Coronary artery (tissue), 2 donors: ENCODE data around the gene ACVRL1.
"Not testable (repeated sequence)": the region's sequence is repeated elsewhere in the genome, so short reads cannot be mapped to it uniquely, and the experiment has no call there.

Experiments used
- DNase-seq: peaks from one replicate; pipeline ENCODE4 v3.0.0-alpha.2; 2017; ENCODE audit warnings: low spot score
- H3K27ac ChIP-seq, 2 donors: fragments of 200-600 bp; sonication (generic); one replicate each; pipeline ENCODE4 v1.5.1; 2016 to 2019
- H3K4me3 ChIP-seq: fragments of 200-600 bp; sonication (generic); 2 replicates; pipeline ENCODE4 v1.5.1; 2016; ENCODE audit warnings: mild to moderate bottlenecking, moderate library complexity
- TF ChIP-seq, protein P1 (sequence below): fragments of 200-600 bp; sonication (generic); IDR thresholded peaks from one replicate; pipeline ENCODE4 v1.5.1; 2019; ENCODE audit warnings: antibody characterized with exemption

ACVRL1 gene

DNA sequence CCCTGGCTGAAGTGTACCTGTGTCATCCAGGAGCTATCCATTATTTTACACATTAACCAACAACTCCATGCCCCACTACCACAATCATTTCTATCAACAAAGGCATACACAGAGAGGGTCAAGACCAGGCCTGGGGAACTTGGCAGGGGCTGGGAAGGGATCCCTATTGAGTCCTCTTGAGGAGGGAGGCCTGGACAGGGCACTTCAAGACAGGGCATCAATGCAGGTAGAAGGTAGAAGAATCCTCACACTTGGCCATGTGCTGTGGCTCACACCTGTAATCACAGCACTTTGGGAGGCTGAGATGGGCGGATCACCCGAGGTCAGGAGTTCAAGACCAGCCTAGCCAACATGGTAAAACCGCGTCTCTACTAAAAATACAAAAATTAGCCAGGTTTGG lies 32.8 kb upstream of the ACVRL1 start:
- TF ChIP-seq, protein P1, sequence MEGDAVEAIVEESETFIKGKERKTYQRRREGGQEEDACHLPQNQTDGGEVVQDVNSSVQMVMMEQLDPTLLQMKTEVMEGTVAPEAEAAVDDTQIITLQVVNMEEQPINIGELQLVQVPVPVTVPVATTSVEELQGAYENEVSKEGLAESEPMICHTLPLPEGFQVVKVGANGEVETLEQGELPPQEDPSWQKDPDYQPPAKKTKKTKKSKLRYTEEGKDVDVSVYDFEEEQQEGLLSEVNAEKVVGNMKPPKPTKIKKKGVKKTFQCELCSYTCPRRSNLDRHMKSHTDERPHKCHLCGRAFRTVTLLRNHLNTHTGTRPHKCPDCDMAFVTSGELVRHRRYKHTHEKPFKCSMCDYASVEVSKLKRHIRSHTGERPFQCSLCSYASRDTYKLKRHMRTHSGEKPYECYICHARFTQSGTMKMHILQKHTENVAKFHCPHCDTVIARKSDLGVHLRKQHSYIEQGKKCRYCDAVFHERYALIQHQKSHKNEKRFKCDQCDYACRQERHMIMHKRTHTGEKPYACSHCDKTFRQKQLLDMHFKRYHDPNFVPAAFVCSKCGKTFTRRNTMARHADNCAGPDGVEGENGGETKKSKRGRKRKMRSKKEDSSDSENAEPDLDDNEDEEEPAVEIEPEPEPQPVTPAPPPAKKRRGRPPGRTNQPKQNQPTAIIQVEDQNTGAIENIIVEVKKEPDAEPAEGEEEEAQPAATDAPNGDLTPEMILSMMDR, result no peak
- Histone ChIP-seq H3K4me3 (no peak overlapping the region), H3K27ac (no peak overlapping the region)
- no peak for DNase-seq

DNA sequence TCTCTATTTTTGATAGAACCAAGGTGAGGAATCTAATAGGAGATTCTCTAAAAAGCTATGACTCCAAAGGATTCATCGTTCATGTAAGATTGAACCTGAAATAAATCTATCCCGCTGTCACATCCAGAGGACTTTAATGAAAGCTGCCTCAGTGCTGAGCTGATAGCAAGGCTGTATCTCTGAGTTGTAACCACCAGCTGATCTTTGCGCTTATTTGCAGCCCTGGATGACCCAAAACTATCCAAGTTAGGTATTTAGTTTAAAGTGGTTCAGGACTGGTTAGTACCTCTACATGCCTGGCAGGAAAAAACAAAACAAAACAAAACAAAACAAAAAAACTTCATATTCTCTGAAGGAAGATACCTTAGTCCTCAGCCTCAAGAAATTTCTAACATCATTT lies 28.2 kb upstream of the ACVRL1 start:
- Histone ChIP-seq H3K27ac (no peak overlapping the region), H3K4me3 (no peak overlapping the region)
- TF ChIP-seq, protein P1, result no peak
- DNase-seq, result no peak

DNA sequence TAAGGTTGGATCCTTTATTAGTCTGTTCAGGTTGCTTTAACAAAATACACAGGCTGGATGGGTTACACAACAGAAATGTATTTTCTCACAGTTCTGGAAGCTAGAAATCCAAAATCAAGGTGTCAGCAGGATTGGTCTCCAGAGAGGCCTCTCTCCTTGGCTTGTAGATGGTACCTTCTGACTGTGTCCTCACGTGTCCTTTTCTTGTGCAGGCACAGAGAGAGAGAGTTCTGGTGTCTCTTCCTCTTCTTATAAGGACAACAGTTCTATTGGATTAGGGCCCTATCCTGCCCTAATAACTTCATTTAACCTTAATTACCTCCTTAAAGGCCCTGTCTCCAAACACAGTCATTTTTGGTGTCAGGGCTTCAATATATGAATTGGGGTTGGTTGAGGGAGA lies 24.0 kb upstream of the ACVRL1 start:
- no peak overlapping the region for H3K4me3 ChIP-seq
- TF ChIP-seq, protein P1, result no peak
- no peak for DNase-seq
- H3K27ac ChIP-seq, result no peak overlapping the region

DNA sequence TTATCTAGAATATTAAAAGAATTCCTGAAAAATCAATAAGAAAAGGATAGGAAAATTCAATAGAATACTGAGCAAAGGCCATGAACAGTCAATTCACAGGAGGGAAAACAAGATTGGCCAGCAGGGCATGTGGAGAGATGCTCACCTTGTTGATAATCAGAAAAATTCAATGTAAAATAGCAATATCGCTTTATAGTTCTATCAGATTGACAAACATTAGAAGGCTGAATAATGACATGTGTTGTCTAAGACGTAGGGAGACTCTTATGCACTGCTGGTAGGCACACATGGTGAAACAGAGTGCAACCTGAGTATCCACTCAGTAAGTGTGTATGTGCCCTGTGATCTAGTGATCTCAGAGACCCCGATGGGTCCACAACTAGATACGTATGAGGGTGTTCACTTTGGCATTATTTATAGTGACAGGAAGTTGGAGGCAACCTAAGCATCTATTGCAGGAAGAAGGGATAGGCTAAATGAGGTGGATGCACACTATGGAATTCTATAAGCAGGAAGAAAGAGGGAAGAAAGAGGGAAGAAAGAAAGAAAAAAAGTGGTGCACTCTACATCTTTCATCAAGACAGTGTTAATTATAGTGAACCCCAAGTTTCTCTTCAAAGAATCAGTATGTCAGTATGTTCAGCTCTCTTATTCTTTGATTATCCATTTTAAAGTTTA lies 23.2 kb upstream of the ACVRL1 start:
- DNase-seq, result no peak
- TF ChIP-seq, protein P1, result no peak
- no peak overlapping the region for H3K27ac ChIP-seq
- no peak overlapping the region for H3K4me3 ChIP-seq

DNA sequence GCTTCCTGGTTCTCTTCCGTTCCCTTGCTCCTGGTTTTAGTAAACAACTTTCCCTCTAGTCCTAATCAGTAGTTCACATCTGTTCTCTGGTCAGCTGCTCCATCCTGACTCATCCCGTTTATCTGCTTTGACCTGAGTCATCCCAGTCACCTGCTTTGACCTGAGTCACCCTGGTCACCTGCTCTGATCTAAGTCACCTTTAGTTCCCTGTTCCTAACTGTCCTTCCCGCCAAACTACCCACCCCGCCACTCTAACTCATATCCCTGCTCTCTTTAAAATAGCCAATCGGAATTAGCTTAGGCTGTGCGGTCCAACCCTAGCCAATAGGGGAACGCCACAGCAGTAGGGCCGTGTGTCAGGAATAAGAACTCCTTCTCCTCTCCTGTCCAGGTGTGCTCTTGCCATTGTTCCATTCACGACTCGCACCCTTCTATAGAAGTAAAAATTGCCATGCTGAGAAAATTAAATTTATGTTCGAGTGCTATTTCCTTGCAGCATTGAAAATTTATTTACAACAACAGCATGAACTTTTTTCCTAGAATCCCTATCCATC lies 22.6 kb upstream of the ACVRL1 start:
- TF ChIP-seq, protein P1, result no peak
- H3K27ac ChIP-seq, result no peak overlapping the region
- no peak overlapping the region for H3K4me3 ChIP-seq
- DNase-seq, result peak; percentile 62

DNA sequence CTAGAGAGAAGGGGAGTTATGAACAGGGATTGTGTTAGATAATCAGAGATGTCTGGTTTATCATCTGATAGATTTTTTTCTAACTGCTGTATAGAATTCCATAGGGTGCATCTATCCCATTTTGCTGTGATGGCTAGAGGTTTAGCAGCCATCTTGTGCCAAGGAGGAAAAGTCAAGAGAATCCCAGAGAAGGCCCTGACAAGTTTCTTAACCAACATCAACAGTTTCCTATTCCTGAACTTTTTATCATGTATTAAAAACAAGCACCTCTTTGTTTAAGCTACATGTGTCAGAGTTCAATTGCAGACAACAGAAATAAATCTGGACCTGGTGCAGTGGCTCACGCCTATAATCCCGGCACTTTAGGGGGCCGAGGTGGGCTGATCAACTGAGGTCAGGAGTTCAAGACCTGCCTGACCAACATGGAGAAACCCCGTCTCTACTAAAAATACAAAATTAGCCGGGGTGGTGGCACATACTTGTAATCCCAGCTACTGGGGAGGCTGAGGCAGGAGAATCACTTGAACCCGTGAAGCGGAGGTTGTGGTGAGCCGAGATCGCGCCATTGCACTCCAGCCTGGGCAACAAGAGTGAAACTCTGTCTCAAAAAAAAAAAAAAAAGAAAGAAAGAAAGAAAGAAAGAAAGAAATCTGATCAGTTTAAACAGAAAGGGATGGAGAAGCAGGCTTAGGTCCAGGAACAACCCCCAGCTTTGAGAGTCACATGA lies 21.8 kb upstream of the ACVRL1 start:
- peak overlapping the region; percentile 14 to 70 for H3K27ac ChIP-seq
- peak; percentile 62 for DNase-seq
- not testable (repeated sequence) for H3K4me3 ChIP-seq

DNA sequence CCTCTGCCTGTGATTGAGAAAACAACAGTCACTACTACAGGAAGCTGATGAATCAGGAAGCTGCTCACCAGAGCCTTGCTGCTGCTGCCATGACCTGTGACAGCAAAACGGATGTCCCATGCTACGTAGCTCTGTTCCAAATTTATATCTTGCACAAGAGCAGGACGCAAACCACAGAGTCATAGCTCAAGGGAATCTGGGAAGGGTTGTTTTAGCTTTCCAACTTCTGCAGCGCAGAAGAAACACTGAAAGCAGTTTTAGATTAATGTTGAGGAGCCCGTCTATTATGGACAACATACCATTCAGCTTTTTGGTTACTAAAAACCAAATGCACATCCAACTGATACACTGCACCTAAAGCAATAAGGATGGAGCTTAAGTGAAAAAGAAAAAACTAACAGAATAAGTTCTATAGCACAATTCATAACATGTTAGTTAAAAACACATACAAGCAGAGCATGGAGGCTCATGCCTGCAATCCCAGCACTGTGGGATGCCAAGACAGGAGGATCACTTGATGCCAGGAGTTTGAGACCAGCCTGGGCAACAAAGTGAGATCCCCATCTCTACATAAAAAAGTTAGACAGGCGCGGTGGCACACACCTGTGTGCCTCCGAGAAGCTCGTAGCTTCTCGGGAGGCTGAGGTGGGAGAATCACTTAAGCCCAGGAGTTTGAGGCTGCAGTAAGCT lies 21.1 kb upstream of the ACVRL1 start:
- TF ChIP-seq, protein P1, result no peak
- H3K4me3 ChIP-seq, result no peak overlapping the region
- DNase-seq, result peak; percentile 88
- peak overlapping the region in 1 of 2 donors; percentile 66 for H3K27ac ChIP-seq
